Effector CD8-positive, alpha-beta T cell (primary cell): ENCODE results near the gene CCDC39.
A peak's percentile ranks its signal among the peaks of the same experiment; 100 is the strongest.
"Not testable (repeated sequence)": the region's sequence is repeated elsewhere in the genome, so short reads cannot be mapped to it uniquely, and the experiment has no call there.

ENCODE experiments used
- DNase-seq: peaks from one replicate; lab custom pipeline; 2025; lab: John Stamatoyannopoulos, UW

The CCDC39 gene

GRCh38 chr3:180624714-180625113 is 54.6 kb downstream of the CCDC39 start:
- DNase-seq = no peak

- no peak for DNase-seq
These were observed 59.6 kb downstream of the CCDC39 start for GRCh38 chr3:180619723-180620122.

GRCh38 chr3:180618563-180618962 is 60.7 kb downstream of the CCDC39 start:
- not testable (repeated sequence) for DNase-seq

- DNase-seq = no peak
These were observed 62.2 kb downstream of the CCDC39 start for GRCh38 chr3:180617049-180617448.

GRCh38 chr3:180615954-180616353 is 63.3 kb downstream of the CCDC39 start:
- DNase-seq = no peak

GRCh38 chr3:180612364-180612763 is 66.9 kb downstream of the CCDC39 start:
- DNase-seq = no peak

GRCh38 chr3:180611006-180611405 is 68.3 kb downstream of the CCDC39 start:
- DNase-seq = no peak

GRCh38 chr3:180601688-180602666 is 77.3 kb downstream of the CCDC39 start, which contains the start of gene TTC14:
TTC14 (plus strand) TSS chr3:180602163; CDS start chr3:180602262, 99 bp downstream.
- peak; percentile 84 for DNase-seq

- no peak for DNase-seq
These were observed 78.8 kb downstream of the CCDC39 start for GRCh38 chr3:180600473-180600872.

GRCh38 chr3:180595559-180595935 is 83.7 kb downstream of the CCDC39 start:
- no peak for DNase-seq

- DNase-seq = no peak
These were observed 84.4 kb downstream of the CCDC39 start for GRCh38 chr3:180594631-180595558.

- DNase-seq = not testable (repeated sequence)
These were observed 85.7 kb downstream of the CCDC39 start for GRCh38 chr3:180593631-180594030.

- DNase-seq = no peak
These were observed 88.9 kb downstream of the CCDC39 start for GRCh38 chr3:180590396-180590795.

GRCh38 chr3:180580934-180581333 is 98.4 kb downstream of the CCDC39 start:
- no peak for DNase-seq

- no peak for DNase-seq
These were observed 103.7 kb downstream of the CCDC39 start for GRCh38 chr3:180575571-180575970.

- no peak for DNase-seq
These were observed 107.3 kb downstream of the CCDC39 start for GRCh38 chr3:180571831-180572598.

- no peak for DNase-seq
These were observed 109.1 kb downstream of the CCDC39 start for GRCh38 chr3:180570238-180570637.

- no peak for DNase-seq
These were observed 114.6 kb downstream of the CCDC39 start for GRCh38 chr3:180564676-180565075.
